HG03095 (cell line): ENCODE data around the gene LITAF.
"Not testable (repeated sequence)": the region's sequence is repeated elsewhere in the genome, so short reads cannot be mapped to it uniquely, and the experiment has no call there.

Experiments
- ATAC-seq: cut with Tn5 transposase; IDR thresholded peaks from one replicate; pipeline ENCODE4 v1.9.1; 2021; ENCODE audit warnings: moderate library complexity; ENCODE audit not compliant: unreplicated experiment

LITAF gene

GRCh38 chr16:11576427-11577289 lies 10.1 kb downstream of the LITAF start:
- peak; percentile 61 for ATAC-seq

GRCh38 chr16:11575223-11575589 lies 11.5 kb downstream of the LITAF start:
- ATAC-seq: no peak

GRCh38 chr16:11572301-11572995 lies 14.3 kb downstream of the LITAF start:
- no peak for ATAC-seq

GRCh38 chr16:11571549-11571948 lies 15.2 kb downstream of the LITAF start:
- ATAC-seq: no peak

GRCh38 chr16:11570806-11571205 lies 15.9 kb downstream of the LITAF start:
- no peak for ATAC-seq

- ATAC-seq: no peak
Observed at GRCh38 chr16:11570258-11570657, 16.5 kb downstream of the LITAF start.

- ATAC-seq: no peak
Observed at GRCh38 chr16:11566398-11566797, 20.3 kb downstream of the LITAF start.

GRCh38 chr16:11565665-11566064 lies 21.1 kb downstream of the LITAF start:
- ATAC-seq: no peak

- ATAC-seq: no peak
Observed at GRCh38 chr16:11564046-11564926, 22.4 kb downstream of the LITAF start.

- ATAC-seq: no peak
Observed at GRCh38 chr16:11563493-11564040, 23.2 kb downstream of the LITAF start.

- ATAC-seq: no peak
Observed at GRCh38 chr16:11562941-11563340, 23.8 kb downstream of the LITAF start.

- no peak for ATAC-seq
Observed at GRCh38 chr16:11562411-11562810, 24.3 kb downstream of the LITAF start.

- ATAC-seq: no peak
Observed at GRCh38 chr16:11561856-11562255, 24.9 kb downstream of the LITAF start.

GRCh38 chr16:11561454-11561805 lies 25.3 kb downstream of the LITAF start:
- ATAC-seq: no peak

GRCh38 chr16:11560701-11561453 lies 25.8 kb downstream of the LITAF start:
- no peak for ATAC-seq

GRCh38 chr16:11558308-11558823 lies 28.4 kb downstream of the LITAF start:
- ATAC-seq: not testable (repeated sequence)

- no peak for ATAC-seq
Observed at GRCh38 chr16:11557801-11558200, 28.9 kb downstream of the LITAF start.

- no peak for ATAC-seq
Observed at GRCh38 chr16:11556945-11557720, 29.6 kb downstream of the LITAF start.

- ATAC-seq: no peak
Observed at GRCh38 chr16:11556214-11556819, 30.4 kb downstream of the LITAF start.
